NCI-H446 (cell line): ENCODE data around the gene ZNF318.

ENCODE experiments used
- DNase-seq, 2 experiments: peaks; one replicate each; lab custom pipeline; 2025; lab: John Stamatoyannopoulos, UW

The ZNF318 gene

DNA sequence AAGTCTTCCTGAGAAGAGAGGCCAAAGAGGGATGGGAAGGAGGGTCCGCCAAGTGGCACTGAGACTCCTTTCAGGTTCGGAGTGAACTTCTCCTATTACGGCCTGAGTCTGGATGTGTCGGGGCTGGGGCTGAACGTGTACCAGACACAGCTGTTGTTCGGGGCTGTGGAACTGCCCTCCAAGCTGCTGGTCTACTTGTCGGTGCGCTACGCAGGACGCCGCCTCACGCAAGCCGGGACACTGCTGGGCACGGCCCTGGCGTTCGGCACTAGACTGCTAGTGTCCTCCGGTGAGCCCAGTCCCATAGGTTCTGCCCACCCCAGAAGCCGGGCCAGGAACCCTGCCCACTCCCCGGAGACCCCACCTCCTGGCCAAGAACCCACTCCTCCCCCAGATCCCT is 67.3 kb downstream of the ZNF318 start:
- DNase-seq, result no peak

DNA sequence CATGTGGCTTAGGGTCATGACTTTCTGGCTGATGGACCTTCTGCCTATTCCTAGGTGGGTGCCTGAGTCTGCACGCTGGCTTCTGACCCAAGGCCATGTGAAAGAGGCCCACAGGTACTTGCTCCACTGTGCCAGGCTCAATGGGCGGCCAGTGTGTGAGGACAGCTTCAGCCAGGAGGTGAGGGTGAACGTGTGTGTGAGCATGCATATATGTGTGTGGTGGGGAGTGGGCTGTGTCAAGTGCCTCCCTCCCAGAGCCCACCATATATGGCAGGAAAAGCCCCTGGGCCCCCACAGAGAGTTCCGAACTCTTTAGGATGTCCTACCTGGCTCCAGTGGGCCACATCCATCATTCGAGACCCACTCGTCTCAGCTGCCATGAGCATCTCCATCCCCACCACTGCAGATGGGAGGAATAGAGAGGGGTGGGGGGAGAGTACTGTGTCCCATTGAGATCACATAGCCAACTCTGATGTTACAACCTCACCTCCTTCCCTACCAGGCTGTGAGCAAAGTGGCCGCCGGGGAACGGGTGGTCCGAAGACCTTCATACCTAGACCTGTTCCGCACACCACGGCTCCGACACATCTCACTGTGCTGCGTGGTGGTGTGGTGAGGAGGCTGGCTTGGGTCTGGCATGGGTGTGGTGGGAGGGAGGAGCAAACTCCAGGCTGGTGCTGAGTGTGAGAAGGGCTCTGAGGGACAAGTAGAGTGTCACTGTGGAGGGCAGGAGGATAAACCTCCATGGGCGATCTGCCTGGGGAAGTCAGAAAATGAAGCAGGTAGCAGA is 68.2 kb downstream of the ZNF318 start:
- DNase-seq, result no peak

DNA sequence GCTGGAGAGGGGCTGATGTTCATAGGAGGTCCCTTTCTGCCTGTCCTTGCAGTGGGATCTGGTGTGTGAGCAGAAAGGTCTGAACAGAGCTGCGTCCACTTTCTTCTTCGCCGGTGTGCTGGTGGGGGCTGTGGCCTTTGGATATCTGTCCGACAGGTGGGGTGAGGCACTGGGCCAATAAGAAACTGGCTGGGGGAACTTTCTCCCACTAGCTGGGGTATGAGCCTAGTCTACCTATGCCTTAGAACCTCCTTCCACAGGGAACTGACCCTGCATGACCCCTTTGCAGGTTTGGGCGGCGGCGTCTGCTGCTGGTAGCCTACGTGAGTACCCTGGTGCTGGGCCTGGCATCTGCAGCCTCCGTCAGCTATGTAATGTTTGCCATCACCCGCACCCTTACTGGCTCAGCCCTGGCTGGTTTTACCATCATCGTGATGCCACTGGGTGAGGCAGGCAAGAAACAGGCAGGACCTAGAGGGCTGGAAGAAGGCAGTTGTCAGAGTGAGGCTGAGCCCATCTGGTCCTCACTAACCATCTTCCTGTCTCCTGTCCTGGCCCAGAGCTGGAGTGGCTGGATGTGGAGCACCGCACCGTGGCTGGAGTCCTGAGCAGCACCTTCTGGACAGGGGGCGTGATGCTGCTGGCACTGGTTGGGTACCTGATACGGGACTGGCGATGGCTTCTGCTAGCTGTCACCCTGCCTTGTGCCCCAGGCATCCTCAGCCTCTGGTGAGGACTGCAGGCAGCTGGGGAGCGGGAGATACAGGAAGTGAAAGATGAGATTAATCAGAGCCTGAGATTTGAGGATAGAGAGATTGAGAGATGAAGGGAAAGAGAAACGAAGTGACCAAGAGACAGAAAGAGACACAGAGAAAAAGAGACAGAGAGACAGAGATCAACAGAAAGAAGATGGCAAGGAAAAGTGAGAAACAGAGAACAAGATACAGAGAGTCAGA is 69.8 kb downstream of the ZNF318 start:
- DNase-seq, result no peak

DNA sequence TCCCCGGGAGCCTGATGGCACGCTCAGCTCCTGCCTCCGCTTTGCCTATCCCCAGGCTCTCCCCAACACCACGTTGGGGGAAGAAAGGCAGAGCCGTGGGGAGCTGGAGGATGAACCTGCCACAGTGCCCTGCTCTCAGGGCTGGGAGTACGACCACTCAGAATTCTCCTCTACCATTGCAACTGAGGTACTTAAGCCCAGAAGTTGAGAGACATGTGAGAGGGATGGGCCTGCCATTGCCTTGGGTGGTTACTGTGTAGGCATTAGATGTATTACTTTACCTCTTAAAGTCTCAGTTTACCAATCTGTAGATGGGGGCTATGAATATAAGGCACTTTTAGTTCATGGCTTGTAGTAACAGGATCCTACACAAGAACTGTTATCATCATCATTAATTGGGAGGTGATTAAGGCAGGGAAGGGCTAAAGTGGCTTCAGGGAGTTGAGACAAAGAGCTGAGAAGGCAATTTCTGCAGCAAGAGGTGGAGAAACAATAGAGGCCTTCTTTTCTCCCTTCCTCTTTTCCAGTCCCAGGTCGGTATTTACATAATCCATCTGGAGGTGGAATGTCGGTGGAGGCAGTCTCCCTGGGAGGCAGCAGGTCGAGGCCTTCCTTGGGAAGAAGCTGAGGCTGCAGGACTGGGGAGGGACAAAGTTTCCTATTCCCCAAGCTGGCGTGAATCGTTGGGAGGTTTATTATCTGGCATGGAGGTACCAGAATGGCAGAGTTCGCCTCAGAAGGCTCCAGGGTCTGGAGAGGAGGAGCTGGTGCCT is 70.7 kb downstream of the ZNF318 start:
- DNase-seq, result no peak

DNA sequence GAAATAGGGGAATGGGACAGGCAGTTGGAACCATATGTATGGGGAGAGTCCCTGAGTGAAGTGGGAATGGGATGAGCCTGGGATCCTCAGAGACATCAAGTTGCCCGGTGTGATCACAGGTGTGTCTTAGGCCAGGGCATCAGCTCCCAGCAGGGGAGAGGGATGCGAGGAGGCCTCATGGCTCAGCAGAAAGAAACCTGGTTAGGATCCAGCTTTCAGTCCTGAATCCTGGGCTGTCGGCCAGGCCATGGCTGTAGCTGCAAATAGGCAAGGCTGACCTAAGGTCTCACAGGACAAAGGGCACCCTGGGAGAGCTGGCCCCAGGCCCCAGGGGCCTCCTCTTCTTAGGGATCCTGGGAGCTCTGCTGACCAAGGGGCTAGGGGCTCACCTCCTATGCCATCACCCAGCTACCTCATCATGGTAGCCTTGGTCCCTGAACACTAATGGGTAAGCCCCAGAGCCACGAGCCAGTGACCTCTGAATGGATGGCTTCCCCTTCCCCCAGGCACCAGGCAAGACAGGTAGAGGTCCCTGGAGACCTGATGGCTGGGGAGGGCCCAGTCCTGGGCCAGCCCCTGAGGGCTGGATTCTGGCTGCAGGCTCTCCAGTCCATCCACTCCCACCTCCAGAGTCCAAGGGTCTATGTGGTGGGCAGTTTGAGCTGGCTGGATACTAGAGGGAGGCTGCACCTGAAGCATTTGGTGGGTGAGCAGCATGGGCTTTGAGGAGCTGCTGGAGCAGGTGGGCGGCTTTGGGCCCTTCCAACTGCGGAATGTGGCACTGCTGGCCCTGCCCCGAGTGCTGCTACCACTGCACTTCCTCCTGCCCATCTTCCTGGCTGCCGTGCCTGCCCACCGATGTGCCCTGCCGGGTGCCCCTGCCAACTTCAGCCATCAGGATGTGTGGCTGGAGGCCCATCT is 71.5 kb downstream of the ZNF318 start, which contains the start of gene SLC22A7:
Gene SLC22A7 (plus strand): TSS at position 617 of the 921 bp plus-strand sequence. CDS start 99 bp downstream, at position 716.
- no peak for DNase-seq

DNA sequence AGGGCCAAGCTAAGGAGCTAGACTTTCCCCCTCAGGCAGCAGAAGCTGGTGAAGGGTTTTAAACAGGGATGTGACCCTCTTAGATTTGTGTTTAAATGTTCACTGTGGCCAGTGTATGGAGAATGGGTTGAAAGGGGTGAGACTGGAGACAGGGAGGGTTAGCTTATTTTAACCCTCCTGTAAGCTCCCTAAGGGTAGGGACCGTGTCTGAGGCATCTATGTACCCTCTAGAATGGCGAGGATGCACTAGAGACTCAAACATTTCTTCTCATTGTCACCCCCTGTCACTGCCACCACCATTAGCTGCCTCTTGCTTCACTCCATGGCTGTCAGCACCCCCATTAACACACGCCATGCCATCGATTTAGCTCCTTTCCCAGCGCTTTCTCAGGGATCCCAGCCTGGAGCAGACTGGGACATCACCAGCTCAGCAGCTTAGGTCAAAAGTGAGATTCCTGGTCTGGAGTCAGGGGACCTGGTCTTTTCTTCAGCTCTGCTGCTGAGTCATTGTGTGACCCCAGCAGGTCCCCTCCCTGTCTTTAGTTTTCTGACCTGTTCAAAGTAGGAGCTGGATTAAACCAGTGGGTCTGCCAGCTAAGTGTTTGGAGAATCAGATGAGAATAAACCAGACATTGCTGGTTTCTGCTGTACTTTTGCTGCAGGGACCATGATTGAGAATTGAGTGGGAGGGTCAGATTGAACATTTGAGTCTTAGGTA is 72.5 kb downstream of the ZNF318 start:
- DNase-seq, result no peak

DNA sequence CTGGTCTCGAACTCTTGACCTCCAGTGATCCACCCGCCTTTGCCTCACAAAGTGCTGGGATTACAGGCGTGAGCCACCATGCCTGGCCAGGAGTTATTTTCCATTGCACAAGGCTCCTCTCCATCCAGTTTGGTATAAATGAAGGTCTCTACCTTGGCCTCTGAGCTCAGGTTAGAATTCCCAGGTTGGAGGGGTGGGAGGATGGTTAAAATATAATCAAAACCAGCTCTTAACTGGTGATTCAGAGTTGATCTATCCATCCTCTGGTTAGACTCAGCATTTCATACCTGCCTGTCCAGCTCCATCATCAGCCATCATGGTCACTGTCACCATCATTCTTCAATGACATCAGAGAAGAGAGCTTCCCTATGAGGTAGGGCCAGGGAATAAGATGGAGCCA is 74.0 kb downstream of the ZNF318 start:
- no peak for DNase-seq

DNA sequence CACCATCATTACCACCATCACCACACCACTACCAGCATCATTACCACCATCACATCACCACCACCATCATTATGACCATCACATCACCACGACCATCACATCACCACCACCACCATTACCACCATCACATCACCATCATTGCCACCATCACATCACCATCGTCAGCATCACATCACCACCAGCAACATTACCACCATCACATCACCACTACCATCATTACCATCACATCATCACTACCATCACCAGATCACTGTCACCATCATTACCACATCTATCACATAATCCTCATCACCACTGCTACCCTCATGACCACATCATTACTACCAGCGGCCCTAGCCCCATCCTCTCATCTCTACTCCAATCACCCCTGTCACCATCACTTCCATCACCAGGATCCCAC is 74.9 kb downstream of the ZNF318 start:
- DNase-seq, result no peak

DNA sequence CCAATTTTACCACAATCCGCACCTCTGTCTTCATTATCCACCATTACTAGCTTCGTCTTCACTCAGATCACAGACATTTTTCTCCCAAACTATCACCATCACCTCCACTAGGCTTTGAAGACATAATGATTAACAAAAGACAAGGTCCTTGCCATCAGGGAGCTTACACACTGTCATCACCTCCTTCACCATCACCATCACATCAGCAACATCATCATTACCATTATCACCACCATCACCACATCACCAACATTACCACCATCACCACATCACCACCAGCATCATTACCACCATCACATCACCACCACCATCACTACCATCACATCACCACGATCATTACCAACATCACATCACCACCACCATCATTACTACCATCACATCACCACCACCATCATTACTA is 75.7 kb downstream of the ZNF318 start:
- DNase-seq, result no peak

DNA sequence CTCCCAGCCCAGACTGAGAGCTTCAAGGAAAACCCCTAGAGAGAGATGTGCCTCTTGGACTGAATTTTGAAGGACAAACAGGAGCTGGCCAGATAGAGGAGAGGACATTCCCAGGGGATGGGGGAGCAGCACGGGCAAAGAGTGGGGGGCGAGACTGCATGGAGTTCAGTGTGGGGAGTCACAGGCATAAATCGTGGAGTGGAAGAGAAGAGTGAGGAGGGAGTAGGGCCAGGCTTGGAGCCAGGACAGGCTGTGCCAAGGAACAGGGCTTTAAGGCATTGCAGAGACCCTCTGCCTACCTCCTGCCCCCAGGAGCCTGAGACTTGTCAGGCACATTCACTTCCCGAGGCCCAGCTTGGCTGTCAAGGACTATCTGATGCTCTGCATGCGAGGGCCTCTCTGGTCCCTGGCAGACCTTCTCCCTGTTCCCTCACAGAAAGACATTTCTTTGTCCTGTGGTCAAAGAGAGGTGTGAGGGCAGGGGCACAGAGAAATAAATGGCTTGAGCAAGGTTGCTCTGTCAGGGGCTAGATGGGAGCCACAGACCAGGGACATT is 76.6 kb downstream of the ZNF318 start:
- DNase-seq, result no peak

DNA sequence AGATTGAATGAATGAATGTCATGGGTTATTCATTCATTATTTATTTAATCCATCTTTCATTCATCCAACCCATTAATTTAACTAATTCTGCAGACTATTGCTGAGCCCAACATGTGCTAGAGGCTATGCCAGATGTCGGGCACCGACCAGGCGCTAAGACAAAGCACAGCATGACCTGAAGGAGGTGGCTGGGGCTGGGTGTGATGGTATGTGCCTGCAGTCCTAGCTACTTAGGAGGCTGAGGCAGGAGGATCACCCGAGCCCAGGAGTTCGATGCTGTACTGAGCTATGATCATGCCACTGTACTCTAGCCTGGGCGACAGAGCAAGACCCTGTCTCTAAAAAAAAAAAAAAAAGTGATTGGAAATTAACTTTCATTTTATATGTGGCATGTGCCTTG is 77.1 kb downstream of the ZNF318 start:
- DNase-seq, result no peak

DNA sequence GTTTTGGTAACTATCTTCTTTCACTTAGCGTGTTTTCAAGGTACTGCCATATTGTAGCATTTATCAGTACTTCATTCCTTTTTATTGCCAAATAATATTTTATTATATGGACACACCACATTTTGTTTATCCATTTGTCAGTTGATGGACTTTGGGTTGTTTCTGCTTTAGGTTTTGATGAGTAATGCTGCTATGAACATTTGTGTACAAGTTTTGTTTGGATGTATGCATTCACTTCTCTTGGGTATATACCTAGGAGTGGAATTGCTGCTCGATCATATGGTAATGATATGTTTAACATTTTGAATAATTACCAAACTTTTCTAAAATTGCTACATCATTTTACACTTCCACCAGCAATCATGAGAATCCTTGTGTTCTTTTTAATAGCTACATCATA is 77.7 kb downstream of the ZNF318 start:
- DNase-seq, result no peak

DNA sequence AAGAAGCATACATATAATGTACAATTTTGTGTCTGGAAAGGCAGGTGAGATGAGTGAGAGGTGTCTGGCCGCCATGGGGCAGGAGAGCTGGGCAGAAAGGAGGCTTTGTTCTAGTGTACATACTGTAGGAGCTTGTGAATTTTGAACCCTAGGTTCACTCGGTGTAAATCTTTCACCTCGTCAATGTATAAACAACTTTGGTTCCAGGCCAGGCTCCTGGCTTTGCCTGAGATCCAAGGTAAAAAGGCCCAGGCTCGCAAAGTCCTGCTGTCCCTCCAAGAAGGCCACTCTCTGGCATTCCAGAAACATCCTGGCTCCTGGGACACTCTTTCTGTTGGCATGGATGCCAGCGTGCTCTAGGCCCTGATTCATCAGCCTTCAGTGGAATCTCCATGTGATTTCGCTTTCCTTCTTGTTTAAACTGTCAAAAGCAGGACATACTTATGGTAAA is 78.5 kb downstream of the ZNF318 start:
- DNase-seq, result no peak

DNA sequence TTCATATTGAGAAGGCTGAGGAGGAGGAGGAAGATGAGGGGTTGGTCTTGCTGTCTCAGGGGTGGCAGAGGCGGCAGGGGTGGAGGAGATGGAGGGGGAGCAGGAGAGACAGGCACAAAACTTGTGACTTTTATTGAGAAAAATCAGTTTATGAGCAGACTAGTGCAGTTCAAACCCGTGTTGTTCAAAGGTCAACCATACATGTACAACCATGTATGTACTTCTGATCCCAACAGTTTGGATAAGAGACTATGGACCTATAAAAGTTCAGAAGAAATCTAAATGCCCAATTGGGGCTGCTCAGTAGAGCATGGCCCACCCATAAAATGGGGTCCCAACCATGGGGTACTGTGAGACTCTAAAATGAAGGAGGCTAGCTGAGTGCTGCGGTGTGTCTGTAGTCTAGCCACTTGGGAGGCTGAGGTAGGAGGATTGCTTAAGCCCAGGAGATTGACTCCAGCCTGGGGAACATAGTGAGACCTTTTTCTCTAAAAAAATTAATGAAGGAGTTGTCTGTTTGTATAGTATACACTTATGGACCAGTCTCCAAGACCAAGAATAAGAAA is 79.0 kb downstream of the ZNF318 start:
- DNase-seq, result no peak

DNA sequence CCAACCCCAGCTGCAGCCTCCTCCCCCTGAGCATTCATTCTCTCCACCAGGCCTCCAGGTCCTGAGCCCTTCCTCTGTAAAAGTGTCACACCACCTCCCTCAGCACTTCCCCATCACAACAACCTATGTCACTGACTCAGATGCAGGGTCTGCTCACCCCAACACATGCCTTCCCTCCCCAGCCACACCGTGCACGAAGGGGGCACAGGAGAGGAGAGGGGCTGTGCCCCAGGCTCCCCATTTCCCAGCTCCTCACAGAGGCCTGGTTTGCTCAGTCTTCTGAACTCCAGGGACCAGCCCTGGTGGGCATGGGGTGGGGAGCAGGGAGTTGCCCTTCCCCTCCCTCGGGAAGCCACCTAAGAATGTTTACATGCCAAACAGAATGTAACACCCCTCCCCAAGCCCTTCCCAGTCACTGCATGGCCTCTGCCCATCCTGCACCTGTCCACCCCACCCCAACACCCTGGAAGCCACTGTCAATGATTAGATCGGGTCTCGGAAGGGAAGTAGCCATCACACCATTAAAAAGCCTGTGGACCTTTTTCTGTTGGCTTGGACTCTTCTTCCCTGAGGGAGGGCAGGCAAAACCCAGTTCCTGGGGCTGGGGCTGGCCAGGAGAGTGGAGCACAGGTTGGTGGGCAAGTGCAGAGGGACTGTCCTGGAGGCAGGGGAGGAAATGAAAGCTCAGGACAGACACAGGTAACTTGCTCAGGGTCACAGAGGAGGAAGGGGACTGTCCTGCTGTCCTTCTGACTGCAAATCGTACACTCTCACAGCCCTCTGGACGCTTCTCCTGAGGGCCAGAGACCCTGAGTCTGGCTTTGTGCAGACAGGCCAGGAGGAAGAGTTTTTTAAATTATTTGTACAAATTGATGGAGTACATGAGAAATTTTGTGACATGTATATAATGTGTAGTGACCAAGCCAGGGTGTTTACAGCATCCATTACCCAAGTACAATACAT is 81.4 kb downstream of the ZNF318 start:
- no peak for DNase-seq

DNA sequence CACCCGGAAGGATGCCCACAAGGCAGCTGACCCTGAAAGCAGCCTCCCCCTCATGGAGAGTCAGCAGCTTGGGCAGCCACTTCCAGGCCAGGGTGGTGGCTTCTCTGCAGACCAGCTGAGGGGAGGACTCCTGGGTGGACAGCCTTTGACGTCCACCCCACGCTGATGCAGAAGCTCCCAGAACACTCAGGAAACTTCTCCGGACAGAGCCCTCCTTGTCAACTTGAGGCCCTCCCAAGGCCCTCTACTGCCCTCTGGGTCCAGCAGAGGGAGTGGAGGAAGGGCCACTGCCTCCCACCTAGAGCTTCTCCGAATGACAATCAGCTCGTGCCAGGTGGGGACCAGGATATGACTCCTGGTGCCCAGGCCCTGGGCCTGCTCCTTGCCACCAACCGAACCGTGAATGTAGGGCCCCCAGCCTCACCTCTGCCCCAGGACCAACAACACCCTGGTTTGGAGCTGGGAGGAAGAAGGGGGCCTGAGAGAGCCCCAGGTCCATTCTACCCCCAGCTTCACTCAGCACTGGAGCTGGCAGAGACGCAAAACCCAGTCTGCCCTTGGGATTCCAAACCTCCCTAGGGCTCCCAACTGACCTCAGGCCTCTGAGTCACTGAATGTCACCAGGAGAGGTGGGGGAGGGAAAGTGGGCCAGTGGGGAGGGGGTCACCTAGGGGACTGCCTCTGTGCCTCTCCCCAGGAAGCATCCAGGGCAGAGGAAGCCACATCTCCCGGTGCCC is 82.3 kb downstream of the ZNF318 start:
- no peak for DNase-seq

DNA sequence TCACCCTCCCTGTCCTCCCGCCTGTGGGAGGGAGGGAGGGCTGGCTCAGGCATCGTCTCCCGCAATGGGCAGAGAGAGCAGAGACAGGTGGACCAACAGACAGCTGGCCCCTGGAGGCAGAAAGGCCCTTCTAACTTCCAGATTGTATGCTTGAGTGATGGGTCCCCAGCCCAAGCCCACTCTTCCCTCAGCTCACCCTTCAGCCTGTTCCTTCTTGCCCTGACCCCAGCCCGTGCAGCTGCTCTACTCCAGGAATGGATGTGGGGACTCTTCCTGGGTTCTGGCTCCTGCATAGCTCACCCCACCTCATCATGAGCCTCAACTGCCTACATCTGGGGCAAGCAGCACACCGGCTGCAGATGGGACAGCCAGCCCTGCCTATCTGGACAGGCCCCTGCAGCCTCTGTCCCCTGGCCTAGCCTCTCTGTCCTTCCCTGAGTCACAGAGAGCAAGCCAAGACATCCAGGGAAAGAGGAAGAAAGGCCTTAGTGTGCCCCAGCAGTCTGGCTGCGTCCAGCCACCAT is 82.9 kb downstream of the ZNF318 start:
- DNase-seq, result no peak
